ENCODE data around the gene PIGZ. TPM values are rescaled to one million over a fixed set of nuclear protein-coding genes. Genes with fewer than 3 reads are reported as not detected.

The PIGZ gene
- total and polyA plus RNA-seq, 4 donors: 0.99 to 2.4 (median 1.6) TPM

- Histone ChIP-seq H3K4me3 (ENCODE audit: low read depth in 1 of 3, low read length in 3 of 3) (no peak overlapping the region), H3K27me3 (ENCODE audit: control insufficient read depth in 4 of 4, insufficient read depth in 4 of 4, low read length in 3 of 4) (no peaks in the 10 kb centered on the region), H3K36me3 (ENCODE audit: control insufficient read depth in 4 of 4, insufficient read depth in 3 of 4, low read depth in 1 of 4, low read length in 3 of 4) (no peaks in the 10 kb centered on the region), H3K27ac (ENCODE audit: low read depth in 1 of 2, low read length in 2 of 2) (no peak overlapping the region), H3K9ac (ENCODE audit: low read depth in 1 of 2, low read length in 2 of 2) (no peak overlapping the region), H3K9me3 (ENCODE audit: control insufficient read depth in 4 of 4, low read length in 3 of 4) (no peaks in the 10 kb centered on the region), H3K4me1 (ENCODE audit: control insufficient read depth in 4 of 4, insufficient read depth in 4 of 4, low read length in 3 of 4) (peaks cover 0 to 2% (median under 1%) of the 10 kb centered on the region in 4 donors)
- WGBS: 95% methylated on average over 27 of the region's 27 CpGs
- no peak for TF ChIP-seq JUND (IDR thresholded peaks at IDR 0.05)
- TF ChIP-seq, protein P1, sequence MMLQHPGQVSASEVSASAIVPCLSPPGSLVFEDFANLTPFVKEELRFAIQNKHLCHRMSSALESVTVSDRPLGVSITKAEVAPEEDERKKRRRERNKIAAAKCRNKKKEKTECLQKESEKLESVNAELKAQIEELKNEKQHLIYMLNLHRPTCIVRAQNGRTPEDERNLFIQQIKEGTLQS (IDR thresholded peaks at IDR 0.05): no peak
- no peak for TF ChIP-seq HNF4G (IDR thresholded peaks at IDR 0.05)
- no peak for DNase-seq (ENCODE audit: low spot score)
Measured at GRCh38 chr3:197008436-197009209, 40.0 kb upstream of the PIGZ start.

- no peak overlapping the region for H3K27ac ChIP-seq (ENCODE audit: low read depth in 1 of 2, low read length in 2 of 2)
- no peaks in the 10 kb centered on the region for H3K27me3 ChIP-seq (ENCODE audit: control insufficient read depth in 4 of 4, insufficient read depth in 4 of 4, low read length in 3 of 4)
- H3K9me3 ChIP-seq (ENCODE audit: control insufficient read depth in 4 of 4, low read length in 3 of 4): no peaks in the 10 kb centered on the region
- no peak for DNase-seq (ENCODE audit: low spot score)
- H3K4me3 ChIP-seq (ENCODE audit: low read depth in 1 of 3, low read length in 3 of 3): no peak overlapping the region
- TF ChIP-seq MAX (IDR thresholded peaks at IDR 0.05): no peak
- TF ChIP-seq SP1 (IDR thresholded peaks at IDR 0.05): no peak
- TF ChIP-seq RXRA (IDR thresholded peaks at IDR 0.05): no peak
- TF ChIP-seq FOXA2 (IDR thresholded peaks at IDR 0.05): no peak
- TF ChIP-seq, protein P2, sequence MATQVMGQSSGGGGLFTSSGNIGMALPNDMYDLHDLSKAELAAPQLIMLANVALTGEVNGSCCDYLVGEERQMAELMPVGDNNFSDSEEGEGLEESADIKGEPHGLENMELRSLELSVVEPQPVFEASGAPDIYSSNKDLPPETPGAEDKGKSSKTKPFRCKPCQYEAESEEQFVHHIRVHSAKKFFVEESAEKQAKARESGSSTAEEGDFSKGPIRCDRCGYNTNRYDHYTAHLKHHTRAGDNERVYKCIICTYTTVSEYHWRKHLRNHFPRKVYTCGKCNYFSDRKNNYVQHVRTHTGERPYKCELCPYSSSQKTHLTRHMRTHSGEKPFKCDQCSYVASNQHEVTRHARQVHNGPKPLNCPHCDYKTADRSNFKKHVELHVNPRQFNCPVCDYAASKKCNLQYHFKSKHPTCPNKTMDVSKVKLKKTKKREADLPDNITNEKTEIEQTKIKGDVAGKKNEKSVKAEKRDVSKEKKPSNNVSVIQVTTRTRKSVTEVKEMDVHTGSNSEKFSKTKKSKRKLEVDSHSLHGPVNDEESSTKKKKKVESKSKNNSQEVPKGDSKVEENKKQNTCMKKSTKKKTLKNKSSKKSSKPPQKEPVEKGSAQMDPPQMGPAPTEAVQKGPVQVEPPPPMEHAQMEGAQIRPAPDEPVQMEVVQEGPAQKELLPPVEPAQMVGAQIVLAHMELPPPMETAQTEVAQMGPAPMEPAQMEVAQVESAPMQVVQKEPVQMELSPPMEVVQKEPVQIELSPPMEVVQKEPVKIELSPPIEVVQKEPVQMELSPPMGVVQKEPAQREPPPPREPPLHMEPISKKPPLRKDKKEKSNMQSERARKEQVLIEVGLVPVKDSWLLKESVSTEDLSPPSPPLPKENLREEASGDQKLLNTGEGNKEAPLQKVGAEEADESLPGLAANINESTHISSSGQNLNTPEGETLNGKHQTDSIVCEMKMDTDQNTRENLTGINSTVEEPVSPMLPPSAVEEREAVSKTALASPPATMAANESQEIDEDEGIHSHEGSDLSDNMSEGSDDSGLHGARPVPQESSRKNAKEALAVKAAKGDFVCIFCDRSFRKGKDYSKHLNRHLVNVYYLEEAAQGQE (IDR thresholded peaks at IDR 0.05): no peak
- TF ChIP-seq RAD21 (IDR thresholded peaks at IDR 0.05): no peak
- TF ChIP-seq YY1 (IDR thresholded peaks at IDR 0.05): no peak
- WGBS: 89% methylated on average over 8 of the region's 8 CpGs
- H3K4me1 ChIP-seq (ENCODE audit: control insufficient read depth in 4 of 4, insufficient read depth in 4 of 4, low read length in 3 of 4): peaks cover 0 to 4% (median 2%) of the 10 kb centered on the region in 4 donors
- H3K36me3 ChIP-seq (ENCODE audit: control insufficient read depth in 4 of 4, insufficient read depth in 3 of 4, low read depth in 1 of 4, low read length in 3 of 4): no peaks in the 10 kb centered on the region
- no peak overlapping the region for H3K9ac ChIP-seq (ENCODE audit: low read depth in 1 of 2, low read length in 2 of 2)
Measured at GRCh38 chr3:197007953-197008352, 39.3 kb upstream of the PIGZ start.

GRCh38 chr3:197007296-197007940, 38.8 kb upstream of the PIGZ start:
- H3K9ac ChIP-seq (ENCODE audit: low read depth in 1 of 2, low read length in 2 of 2): no peak overlapping the region
- H3K4me3 ChIP-seq (ENCODE audit: low read depth in 1 of 3, low read length in 3 of 3): no peak overlapping the region
- no peak for TF ChIP-seq GABPA (IDR thresholded peaks at IDR 0.05 in 1 of 2, conservative IDR thresholded peaks at IDR 0.05 in 1 of 2)
- H3K27me3 ChIP-seq (ENCODE audit: control insufficient read depth in 4 of 4, insufficient read depth in 4 of 4, low read length in 3 of 4): no peaks in the 10 kb centered on the region
- H3K9me3 ChIP-seq (ENCODE audit: control insufficient read depth in 4 of 4, low read length in 3 of 4): no peaks in the 10 kb centered on the region
- WGBS: 90% methylated on average over 12 of the region's 12 CpGs
- no peaks in the 10 kb centered on the region for H3K36me3 ChIP-seq (ENCODE audit: control insufficient read depth in 4 of 4, insufficient read depth in 3 of 4, low read depth in 1 of 4, low read length in 3 of 4)
- H3K4me1 ChIP-seq (ENCODE audit: control insufficient read depth in 4 of 4, insufficient read depth in 4 of 4, low read length in 3 of 4): peaks cover 0 to 4% (median 3%) of the 10 kb centered on the region in 4 donors
- DNase-seq (ENCODE audit: low spot score): no peak
- H3K27ac ChIP-seq (ENCODE audit: low read depth in 1 of 2, low read length in 2 of 2): no peak overlapping the region
